Limb (tissue), 2 donors: Measurements from ENCODE around the gene CLINT1.
"Not testable (repeated sequence)": the region's sequence is repeated elsewhere in the genome, so short reads cannot be mapped to it uniquely, and the experiment has no call there.

Experiments
- DNase-seq, 2 donors: peaks; one replicate each; pipeline ENCODE4 v3.0.0-alpha.2; 2016; ENCODE audit errors: extremely low spot score in 2 of 2

CLINT1 gene

DNA sequence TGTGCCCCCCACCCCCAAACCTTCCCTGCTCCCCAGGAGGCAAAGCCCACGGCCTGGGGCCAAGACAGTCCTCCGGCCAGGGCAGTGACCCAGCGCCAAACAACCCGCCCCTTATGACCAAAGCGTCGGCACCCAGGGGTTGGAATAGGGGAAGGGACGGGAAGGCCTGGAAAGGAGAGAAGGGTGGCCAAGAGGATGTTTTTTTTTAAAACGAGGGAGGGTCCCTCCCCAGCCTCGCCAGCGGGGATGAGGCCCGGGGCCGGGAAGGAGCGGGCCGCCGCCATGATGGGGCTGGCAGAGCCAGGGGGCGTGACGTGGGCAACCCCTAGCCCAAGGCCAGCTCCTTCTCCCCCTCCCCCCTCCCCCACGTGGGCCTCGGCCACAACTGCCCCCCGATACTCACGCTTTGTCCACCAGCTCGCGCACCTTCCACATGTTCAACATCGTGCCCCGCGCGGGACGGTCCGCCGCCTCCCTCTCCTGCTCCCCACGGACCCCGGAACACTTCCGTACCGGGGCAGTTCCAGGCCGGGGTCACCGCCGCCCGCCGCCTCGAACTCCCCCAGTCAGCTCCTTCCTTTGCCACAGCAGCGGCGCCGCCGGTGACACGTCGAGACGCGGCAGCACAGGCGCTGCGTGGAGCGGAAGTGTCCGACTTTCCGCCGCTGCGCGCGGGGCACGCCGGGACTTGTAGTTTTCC, at the start of gene CLINT1:
CLINT1 (minus strand) TSS at position 619 of the 700 bp plus-strand sequence; CDS start at position 444, 175 bp downstream.
- peak; percentile 89 to 93 for DNase-seq

DNA sequence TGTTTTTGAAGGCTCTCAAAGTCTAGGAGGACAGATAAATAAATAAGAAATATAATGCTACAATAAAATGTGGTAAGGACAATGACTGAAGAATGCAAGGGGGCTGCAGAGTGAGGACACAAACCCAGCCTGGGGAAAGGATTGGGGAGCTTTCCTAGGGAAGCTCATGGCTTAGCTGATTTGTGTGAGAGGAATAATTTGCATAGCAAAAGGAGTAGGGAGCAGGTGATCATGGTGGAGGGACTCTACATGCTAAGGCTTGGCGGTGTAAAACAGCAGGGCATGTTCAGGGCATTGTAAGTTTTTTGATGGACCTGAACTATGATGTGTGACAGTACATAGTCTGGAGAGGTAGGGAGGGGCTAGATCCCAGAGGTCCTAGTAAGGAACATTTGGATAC, 49.5 kb upstream of the CLINT1 start:
- DNase-seq: no peak

DNA sequence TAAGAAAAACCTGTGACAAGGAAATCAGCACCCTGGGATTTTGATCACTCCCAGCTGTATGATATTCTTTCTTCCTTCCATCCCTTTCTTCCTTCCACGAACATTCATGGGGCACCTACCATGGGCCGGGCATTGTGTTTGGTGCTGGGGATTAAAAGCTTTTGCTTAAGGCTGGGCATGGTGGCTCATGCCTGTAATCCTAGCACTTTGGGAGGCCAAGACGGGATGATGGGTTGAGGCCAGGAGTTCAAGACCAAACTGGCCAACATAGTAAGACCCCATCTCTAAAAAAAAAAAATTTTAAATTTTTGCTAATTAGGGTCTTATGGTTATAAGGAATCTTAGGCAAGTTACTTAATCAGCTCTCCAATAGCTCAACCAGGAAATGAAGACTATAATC, 48.5 kb upstream of the CLINT1 start:
- no peak for DNase-seq

DNA sequence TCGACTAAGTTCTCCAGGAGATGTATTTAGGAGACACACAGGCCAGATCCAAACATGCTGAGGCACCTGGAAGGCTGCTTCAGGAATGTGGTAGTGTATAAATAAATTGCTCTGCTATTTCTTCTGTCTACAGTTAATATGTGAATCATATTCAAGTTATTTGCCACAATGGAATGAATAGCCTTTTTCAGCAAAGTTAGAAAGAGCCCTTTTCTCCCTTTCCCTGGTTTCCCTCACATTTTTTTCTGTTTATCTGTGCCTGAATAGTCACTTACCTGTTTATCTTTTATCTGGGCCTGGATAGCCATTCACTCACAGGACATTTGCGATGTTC, 44.1 kb upstream of the CLINT1 start:
- DNase-seq: no peak

DNA sequence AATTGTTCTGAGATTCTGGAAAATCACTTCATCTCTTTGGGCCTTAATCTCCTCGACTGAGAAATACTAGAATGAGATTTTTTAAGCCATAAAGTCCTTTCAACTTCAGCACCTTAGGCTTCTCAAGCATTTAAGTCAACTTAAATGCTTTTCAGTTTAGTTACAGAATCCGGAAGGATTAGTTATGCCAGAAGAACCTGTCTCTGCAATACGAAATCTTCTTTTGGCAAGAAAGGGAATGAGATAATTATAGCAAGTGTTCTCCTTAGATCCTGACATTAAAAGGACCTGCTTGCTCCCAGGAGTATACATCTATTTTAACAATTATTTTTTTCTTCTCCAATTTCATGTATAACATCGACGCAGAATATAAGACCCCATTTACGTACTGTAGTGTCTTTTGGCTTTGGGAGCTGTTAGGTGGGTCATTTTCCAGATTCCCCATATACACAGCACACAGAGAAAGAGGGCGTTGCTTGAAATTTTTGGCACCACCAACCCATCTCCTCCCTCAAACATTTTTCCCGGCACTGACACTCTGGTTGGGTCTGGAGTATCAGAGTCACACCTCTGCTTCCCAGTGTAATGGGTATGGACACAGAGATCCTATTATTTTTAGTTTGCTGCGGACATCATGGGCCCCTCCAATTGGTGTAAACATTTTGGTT, 43.6 kb upstream of the CLINT1 start:
- no peak for DNase-seq

DNA sequence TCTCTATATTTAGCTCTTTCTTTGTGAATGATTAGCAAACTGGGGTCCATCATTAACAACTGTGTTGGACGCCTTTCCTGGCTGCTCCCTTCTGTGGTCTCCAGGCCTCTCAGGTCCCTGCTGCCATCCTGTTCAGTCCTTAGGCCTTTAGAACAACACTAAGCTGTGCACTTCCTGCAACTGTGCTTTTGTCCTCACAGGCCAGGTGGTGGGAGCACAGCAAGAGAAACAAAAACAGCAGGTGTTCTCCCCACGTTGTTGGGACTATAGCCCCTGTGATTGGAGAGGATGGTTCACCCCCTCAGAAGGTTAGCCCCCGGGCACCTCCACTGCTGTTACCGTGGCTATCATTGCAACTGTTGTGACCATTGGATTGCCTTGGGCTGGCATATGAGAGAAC, 41.7 kb upstream of the CLINT1 start:
- no peak for DNase-seq

DNA sequence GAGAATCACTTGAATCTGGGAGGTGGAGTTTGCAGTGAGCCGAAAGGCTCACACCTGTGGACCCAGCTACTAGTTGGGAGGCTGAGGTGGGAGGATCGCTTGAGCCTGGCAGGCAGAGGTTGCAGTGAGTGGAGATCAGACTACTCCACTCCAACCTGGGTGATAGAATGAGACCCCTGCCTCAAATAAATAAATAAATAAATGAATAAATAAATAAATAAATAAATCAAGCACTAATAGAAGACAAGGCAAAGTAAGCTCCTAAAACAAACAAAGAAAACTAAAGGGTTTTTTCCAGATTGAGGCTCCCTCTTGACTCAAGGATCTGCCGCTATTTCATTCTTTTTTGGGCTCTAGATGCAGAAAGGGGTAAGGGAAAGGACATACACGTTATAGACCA, 34.7 kb upstream of the CLINT1 start:
- no peak for DNase-seq

DNA sequence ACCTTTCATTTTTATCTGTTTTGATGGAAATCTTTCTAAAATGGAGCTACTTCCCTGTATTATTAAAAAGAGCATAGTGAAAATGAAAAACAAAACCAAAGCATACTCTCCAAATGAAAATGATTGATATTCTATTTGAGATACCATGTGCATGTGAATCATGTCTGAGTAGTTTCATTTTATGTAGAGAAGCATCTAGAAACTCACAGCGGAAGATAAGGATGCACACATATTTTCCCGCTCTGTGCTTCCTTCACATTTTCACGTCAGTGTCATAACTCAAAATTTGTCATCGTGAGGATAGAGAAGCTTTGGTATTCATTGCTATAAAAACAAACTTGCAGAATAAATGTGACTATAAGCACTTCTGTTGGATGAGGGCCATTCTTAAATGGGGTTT, 34.0 kb upstream of the CLINT1 start:
- no peak for DNase-seq

DNA sequence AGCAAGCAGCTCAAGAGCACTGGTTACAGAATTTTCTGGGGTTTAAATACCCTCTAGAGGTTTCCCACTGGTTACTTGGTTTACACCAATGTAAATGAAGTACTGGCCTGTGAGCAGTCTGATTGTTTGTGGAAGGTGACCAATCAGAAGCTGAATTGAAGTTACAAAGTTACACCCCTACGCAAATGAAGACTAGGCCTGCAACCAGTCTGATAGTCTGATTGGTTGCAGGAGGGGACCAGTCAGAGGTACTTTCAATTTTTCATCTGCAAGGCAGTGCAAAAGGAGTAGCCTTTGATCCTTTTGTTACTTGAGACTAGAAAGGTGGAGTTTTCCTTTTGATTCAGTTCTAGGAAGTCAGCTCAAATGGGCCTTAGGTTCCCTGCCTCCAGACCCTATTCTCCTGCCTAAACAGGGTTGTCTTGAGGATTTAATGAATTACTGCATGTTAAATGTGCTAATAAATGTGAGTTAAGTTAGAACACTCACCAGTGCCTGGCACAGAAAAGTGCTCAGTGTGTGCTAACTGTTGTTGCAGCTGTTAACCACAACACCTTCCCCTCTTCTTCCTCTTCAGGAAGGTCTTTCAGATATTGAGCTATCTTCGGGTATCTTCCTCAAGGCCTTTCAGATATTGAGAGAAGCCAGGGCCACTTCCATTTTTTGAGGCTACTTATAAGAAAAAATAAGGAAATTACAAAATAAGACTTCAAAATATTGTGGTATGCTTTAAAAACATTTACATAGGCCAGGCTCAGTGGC, 32.1 kb upstream of the CLINT1 start:
- no peak for DNase-seq

DNA sequence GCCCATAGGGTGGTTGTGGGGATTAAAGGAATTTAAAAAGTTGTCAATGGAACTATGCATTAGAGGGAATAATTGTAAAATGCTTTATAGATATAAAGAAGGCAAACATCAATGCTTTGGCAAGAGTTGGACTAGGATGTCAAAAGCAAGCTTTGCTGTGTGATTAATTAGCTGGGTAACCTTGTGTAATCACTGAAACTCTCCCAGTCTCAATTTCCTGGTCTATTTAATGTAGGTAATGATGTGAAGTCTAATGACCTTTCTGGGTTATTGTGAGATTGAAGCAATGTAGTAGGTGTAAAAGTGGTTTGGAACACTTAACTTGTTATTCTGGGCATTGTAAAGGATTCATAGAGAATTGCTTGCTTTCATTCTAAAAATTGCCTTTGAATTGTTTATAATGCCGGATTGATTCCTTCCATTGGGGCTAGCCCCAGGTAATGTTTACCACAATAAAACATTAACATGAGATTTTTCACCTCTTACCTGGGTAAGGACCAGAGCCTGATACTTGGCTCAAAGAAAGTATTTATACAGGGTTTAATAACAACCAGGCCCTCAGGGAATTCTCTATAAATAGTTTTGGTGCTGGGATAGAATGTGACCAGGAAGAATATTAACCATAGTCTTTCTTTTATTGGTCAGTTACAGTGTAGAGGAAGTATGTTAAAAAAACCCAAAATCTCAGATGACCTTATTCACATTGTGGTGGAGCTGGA, 30.0 kb upstream of the CLINT1 start:
- no peak for DNase-seq

DNA sequence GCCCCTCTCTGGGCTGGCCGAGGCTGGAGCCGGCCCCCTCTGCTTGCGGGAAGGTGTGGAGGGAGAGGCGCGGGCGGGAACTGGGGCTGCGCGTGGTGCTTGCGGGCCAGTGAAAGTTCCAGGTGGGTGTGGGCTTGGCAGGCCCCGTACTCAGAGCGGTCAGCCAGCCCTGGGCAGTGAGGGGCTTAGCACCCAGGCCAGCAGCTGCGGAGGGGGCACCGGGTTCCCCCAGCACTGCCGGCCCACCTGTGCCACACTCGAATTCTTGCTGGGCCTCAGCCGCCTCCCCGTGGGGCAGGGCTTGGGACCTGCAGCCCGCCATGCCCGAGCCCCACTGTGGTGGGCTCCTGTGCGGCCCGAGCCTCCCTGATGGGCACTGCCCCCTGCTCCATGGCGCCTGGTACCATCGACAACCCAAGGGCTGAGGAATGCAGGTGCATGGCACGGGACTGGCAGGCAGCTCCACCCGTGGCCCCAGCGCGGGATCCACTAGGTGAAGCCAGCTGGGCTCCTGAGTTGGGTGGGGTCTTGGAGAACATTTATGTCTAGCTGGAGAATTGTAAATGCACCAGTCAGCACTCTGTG, 27.9 kb upstream of the CLINT1 start:
- no peak for DNase-seq

DNA sequence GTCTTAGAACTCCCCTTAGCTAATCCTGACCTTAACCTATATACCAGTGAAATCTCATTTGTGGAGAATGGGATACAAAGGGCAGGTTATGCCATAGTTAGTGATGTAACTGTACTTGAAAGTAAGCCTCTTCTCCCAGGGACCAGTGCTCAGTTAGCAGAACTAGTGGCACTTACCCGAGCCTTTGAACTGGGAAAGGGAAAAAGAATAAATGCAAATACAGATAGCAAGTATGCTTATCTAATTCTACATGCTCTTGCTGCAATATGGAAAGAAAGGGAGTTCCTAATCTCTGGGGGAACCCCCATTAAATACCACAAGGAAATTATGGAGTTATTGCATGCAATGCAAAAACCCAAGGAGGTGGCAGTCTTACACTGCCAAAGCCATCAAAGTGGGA, 26.1 kb upstream of the CLINT1 start:
- not testable (repeated sequence) for DNase-seq

DNA sequence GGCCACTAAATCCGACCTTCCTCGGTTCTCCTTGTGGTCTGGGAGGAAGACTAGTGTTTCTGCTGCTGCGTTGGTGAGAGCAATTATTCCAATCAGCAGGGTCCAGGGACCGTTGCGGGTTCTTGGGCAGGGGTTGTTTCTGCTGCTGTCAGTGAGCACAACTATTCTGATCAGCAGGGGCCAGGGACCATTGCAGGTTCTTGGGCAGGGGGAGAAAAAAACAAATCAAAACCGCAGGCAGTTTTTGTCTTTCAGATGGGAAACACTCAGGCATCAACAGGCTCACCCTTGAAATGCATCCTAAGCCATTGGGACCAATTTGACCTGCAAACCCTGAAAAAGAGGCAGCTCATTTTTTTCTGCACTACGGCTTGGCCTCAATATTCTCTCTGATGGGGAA, 22.6 kb upstream of the CLINT1 start:
- not testable (repeated sequence) for DNase-seq

DNA sequence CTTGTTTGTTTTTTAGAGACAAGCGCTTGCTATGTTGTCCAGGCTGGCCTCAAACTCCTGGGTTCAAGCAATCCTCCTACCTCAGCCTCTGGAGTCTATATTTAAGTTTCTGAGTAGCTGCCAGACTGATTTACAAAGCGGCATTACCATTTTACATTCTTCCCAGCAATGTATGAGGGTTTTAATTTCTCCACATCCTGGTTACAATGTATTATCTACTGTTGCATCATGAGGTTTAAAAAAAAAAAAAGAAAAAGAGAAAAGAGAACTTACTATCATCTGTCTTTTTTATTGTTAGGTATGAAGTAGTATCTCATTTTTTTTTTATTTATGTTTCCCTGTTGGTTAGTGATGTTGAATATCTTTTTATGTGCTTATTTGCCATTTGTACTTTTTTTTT, 18.9 kb upstream of the CLINT1 start:
- no peak for DNase-seq

DNA sequence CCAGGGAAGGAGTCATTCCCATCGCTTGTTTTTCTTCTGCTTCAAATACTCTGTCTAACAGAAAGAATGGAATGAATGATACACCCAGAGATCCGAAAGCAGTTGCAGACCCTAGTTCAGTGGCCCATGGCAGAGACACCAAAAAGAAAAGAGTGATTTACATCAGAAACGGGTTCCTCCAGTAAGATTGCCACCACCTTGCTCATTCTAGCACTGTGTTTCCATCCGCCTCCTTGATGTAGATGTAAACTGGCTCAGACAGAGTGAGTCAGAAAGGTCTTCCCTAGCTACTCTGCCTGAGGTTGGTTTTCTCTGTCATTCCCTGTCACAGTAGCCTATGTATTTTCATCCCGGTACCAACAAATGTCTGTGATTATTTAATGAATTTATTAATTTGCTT, 15.9 kb upstream of the CLINT1 start:
- DNase-seq: no peak

DNA sequence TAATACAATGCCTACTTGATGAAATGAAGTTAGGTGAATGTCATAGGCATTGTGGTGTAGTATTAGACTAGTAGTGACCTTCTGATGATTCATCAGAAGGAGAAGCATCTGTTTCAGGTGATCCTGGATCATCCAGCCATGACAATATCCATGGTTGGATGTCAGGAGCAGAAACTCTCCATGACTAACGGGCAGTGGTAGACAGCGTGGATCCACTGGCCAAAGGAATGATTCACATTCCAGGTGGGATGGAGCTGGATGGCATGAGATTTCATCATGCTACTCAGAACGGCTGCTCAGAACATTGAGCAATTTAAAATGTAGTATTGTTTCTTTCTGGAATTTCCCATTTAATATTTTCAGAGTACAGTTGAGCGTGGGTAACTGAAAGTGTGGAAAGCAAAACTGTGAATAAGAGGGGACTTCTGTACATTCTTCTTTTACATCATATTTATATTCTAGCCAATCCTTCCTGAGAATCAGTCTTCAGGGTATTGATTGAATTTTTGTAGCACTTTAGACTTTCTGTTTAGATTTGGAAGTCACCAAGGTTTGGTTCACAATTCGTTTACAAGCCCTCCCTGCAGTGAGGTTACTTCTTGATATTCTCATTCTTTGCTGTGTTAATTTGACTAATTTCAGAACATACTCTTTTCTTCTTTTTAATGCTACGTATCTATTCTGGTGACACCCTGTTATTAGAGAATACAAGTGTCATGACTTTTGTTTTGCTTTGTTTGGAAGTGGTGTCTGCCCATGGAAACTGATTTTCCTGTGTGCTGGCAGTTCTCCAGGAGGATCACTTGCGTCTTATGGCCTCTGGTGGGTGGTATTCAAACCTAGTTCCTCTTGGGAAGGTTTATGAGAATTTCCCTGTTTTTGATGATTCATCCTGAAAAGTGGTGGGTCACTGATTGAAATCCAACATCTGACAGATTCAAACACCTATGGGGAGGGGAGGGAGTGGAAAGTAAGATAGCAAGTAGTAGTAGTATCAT, 12.2 kb upstream of the CLINT1 start:
- DNase-seq: no peak

DNA sequence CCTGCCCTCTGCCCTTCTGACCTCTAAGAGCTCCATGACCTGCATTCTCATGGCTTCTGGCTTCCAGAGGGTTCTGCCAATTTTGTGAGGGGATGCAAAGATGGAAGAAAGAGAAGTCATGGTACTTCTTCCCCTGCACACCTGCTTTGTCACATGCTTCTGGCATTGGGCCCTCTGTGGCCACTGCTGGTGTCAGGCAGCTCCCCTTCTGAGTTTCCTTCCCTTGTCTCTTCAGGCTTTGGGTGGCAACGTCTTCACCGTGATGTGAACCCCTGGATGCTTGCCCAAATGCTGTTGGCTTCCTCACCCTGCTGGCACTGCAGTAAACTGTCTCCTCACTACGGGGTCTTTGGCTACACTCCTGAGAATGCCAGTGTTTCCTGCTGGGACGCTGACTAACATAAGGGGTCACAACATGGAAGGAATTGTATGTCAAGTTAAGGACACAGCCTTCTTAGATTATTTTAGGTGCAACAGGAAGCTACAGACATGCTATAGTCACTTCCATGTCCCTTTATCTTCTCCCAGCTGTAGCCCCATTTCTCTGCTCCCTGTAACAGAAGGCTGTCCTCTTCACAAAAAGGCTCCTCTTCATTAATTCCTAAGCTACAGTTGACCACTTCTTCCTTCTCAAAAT, 8.9 kb upstream of the CLINT1 start:
- no peak for DNase-seq

DNA sequence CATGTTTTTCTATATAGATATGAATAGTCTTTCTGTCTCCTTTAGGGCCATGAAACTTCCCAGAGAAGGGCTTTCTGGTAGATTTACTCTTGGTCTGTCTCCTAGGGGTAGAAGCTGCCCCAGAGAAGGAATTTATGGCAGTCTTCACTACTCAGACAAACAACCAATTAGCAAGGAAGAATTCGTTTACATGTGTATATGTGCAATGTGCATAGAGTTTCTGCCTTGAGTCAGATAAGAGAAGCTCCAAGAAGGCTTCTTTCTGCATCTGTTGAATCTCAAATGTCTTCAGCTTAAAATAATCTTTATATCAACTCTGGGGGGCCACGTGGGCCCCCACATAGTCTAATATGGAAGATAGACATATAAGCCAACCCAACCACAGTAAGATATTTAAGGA, 7.6 kb upstream of the CLINT1 start:
- no peak for DNase-seq

DNA sequence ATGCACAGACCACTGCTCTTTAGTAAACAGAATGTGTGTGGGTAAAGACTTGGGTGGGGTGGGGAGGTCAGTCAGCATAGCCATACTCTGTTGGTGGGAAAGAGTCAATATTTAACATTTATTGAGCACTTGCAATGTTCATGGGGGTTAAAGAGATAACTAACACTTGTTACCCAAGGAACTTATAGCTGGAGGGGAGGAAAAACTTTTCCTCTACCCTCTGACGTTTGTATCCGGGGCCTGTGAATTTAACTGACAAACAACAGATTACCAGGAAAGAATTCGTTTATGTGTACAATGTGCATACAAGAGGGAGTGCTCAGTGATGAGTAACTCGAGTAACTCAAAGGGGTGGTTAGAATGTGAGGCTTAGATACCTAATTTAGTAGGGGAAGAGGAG, 6.8 kb upstream of the CLINT1 start:
- DNase-seq: no peak

DNA sequence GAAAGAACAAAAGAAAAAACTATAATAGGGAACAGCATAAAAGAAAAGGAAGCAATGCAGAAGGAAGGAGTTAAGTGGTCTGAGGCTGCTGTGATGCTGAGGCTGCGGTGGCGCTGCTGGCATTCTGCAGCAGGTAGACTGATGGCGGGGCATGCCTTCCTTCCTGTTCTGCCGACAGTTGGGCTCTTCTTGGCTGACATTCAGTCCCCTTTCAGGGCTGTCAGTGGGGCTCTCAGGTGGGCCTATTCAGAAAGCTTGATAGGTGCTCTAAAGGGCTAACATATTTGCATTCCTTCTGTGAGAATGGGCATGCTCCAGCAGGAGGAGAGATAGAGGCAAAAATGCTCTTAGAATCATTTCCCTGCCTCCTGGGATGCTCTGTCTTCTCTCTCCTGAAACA, 5.1 kb upstream of the CLINT1 start:
- no peak for DNase-seq
